HG02759 (cell line): ENCODE results near the gene PLA1A.
"Not testable (repeated sequence)": the region's sequence is repeated elsewhere in the genome, so short reads cannot be mapped to it uniquely, and the experiment has no call there.

ENCODE experiments used
- ATAC-seq: cut with Tn5 transposase; IDR thresholded peaks from one replicate; pipeline ENCODE4 v1.9.1; 2021; ENCODE audit warnings: mild to moderate bottlenecking, moderate library complexity; ENCODE audit not compliant: unreplicated experiment

Gene PLA1A

GRCh38 chr3:119579366-119580066 lies 18.2 kb upstream of the PLA1A start, which contains the start of gene ADPRH:
TSS of gene ADPRH (plus strand) at chr3:119579492. CDS start at chr3:119582170, 2,678 bp downstream.
- ATAC-seq = peak; percentile 71

- peak; percentile 75 for ATAC-seq
Measured at GRCh38 chr3:119580067-119580760, 17.5 kb upstream of the PLA1A start.

GRCh38 chr3:119582178-119582577 lies 15.5 kb upstream of the PLA1A start:
- peak; percentile 37 for ATAC-seq

GRCh38 chr3:119585208-119585607 lies 12.5 kb upstream of the PLA1A start:
- ATAC-seq = no peak

GRCh38 chr3:119585856-119586570 lies 11.7 kb upstream of the PLA1A start:
- no peak for ATAC-seq

- no peak for ATAC-seq
Measured at GRCh38 chr3:119586733-119587172, 10.9 kb upstream of the PLA1A start.

GRCh38 chr3:119588112-119588511 lies 9.6 kb upstream of the PLA1A start:
- ATAC-seq = no peak

- ATAC-seq = no peak
Measured at GRCh38 chr3:119589102-119589773, 8.4 kb upstream of the PLA1A start.

- no peak for ATAC-seq
Measured at GRCh38 chr3:119590706-119591105, 7.0 kb upstream of the PLA1A start.

GRCh38 chr3:119592861-119593260 lies 4.8 kb upstream of the PLA1A start:
- no peak for ATAC-seq

- no peak for ATAC-seq
Measured at GRCh38 chr3:119594066-119594465, 3.6 kb upstream of the PLA1A start.

- ATAC-seq = not testable (repeated sequence)
Measured at GRCh38 chr3:119594929-119595328, 2.8 kb upstream of the PLA1A start.

GRCh38 chr3:119595639-119596334 lies 1.9 kb upstream of the PLA1A start:
- no peak for ATAC-seq

- ATAC-seq = no peak
Measured at GRCh38 chr3:119596398-119596797, 1.3 kb upstream of the PLA1A start.

GRCh38 chr3:119598410-119599098 lies 869 bp downstream of the PLA1A start:
- peak; percentile 56 for ATAC-seq

GRCh38 chr3:119599558-119600174 lies 2.0 kb downstream of the PLA1A start:
- ATAC-seq = no peak

- peak; percentile 60 for ATAC-seq
Measured at GRCh38 chr3:119600732-119601131, 3.0 kb downstream of the PLA1A start.

GRCh38 chr3:119601154-119601553 lies 3.5 kb downstream of the PLA1A start:
- no peak for ATAC-seq

GRCh38 chr3:119602676-119603075 lies 5.0 kb downstream of the PLA1A start:
- ATAC-seq = no peak
